ENCODE measurements around the gene PLCB2.

PLCB2 gene

DNA sequence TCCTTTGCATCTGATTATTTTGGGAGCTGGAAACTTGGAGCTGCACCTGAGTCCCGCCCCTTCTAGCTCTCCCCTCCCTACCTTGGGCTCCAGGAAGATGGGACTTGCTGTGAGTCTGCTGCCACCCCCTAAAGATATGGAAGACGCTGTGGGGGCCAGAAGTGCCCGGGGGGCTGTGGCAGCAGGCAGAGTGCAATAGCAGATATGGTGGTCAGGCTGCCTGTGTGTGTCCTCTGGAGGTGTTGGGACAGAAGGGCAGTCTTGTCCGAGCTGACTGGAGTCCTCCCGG, 68.4 kb downstream of the PLCB2 start:
- TF ChIP-seq, protein P1, sequence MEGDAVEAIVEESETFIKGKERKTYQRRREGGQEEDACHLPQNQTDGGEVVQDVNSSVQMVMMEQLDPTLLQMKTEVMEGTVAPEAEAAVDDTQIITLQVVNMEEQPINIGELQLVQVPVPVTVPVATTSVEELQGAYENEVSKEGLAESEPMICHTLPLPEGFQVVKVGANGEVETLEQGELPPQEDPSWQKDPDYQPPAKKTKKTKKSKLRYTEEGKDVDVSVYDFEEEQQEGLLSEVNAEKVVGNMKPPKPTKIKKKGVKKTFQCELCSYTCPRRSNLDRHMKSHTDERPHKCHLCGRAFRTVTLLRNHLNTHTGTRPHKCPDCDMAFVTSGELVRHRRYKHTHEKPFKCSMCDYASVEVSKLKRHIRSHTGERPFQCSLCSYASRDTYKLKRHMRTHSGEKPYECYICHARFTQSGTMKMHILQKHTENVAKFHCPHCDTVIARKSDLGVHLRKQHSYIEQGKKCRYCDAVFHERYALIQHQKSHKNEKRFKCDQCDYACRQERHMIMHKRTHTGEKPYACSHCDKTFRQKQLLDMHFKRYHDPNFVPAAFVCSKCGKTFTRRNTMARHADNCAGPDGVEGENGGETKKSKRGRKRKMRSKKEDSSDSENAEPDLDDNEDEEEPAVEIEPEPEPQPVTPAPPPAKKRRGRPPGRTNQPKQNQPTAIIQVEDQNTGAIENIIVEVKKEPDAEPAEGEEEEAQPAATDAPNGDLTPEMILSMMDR (IDR thresholded peaks at IDR 0.05) = no peak
- Histone ChIP-seq H3K36me3 (no peaks in the 10 kb centered on the region), H3K4me3 (ENCODE audit: low read depth in 1 of 2, low read length in 1 of 2) (peak overlapping the region in 1 of 2 experiments; percentile 10)

GRCh38 chr15:40238532-40239403, 69.0 kb downstream of the PLCB2 start, which contains the start of gene PAK6:
Gene PAK6 (plus strand): TSS chr15:40239063. CDS start chr15:40264786, 25,723 bp downstream.
- no peaks in the 10 kb centered on the region for H3K36me3 ChIP-seq
- TF ChIP-seq, protein P1 (IDR thresholded peaks at IDR 0.05) = no peak
- no peaks in the 10 kb centered on the region for H3K9me3 ChIP-seq
- H3K4me3 ChIP-seq (ENCODE audit: low read depth in 1 of 2, low read length in 1 of 2) = peak within 1 kb of the TSS in 1 of 2 experiments; percentile 10
- H3K27me3 ChIP-seq = peaks cover 26% of the 10 kb centered on the region
- no peak within 1 kb of the TSS for H3K27ac ChIP-seq
- H3K4me1 ChIP-seq (ENCODE audit: control insufficient read depth in 1 of 2, insufficient read depth in 1 of 2, low read depth in 1 of 2, low read length in 1 of 2) = peaks cover 28 to 35% of the 10 kb centered on the region in 2 experiments

More for the DNA sequence above, 68.4 kb downstream of the PLCB2 start:
- Histone ChIP-seq H3K4me1 (ENCODE audit: control insufficient read depth in 1 of 2, insufficient read depth in 1 of 2, low read depth in 1 of 2, low read length in 1 of 2) (peaks cover 23 to 29% of the 10 kb centered on the region in 2 experiments), H3K27ac (no peak overlapping the region), H3K27me3 (peaks cover 26% of the 10 kb centered on the region), H3K9me3 (no peaks in the 10 kb centered on the region)
